HepG2 (cell line): ENCODE measurements around the gene EMC9. TPM values are rescaled to one million over a fixed set of nuclear protein-coding genes. Genes with fewer than 3 reads are reported as not detected.
A peak's percentile ranks its signal among the peaks of the same experiment; 100 is the strongest.

Experiments
- HNRNPL ChIP-seq: fragments of 200-400 bp; formaldehyde crosslinking; IDR thresholded peaks from 2 replicates; pipeline ENCODE4 v1.6.1; 2017; ENCODE audit warnings: mild to moderate bottlenecking, low read depth, low read length
- IRF2 ChIP-seq: IDR thresholded peaks from 2 replicates; pipeline ENCODE4 v1.6.1; 2018; ENCODE audit warnings: missing genetic modification reagents, missing compliant biosample characterization
- MATR3 ChIP-seq: sonication (generic); formaldehyde crosslinking; IDR thresholded peaks from 2 replicates; pipeline ENCODE4 v1.4.0; 2020; ENCODE audit warnings: missing genetic modification reagents
- PATZ1 ChIP-seq: sonication (generic); formaldehyde crosslinking; IDR thresholded peaks from 2 replicates; pipeline ENCODE4 v1.4.0; 2020; ENCODE audit warnings: missing genetic modification reagents
- RNF2 ChIP-seq: fragments of 450-650 bp; conservative IDR thresholded peaks from 2 replicates; pipeline ENCODE4 v1.6.1; 2016; ENCODE audit warnings: low read depth
- ZFP90 ChIP-seq: sonication (generic); formaldehyde crosslinking; IDR thresholded peaks from 2 replicates; pipeline ENCODE4 v1.8.0; 2022; ENCODE audit warnings: missing genetic modification reagents, mild to moderate bottlenecking, inconsistent platforms, borderline replicate concordance
- ZNF441 ChIP-seq: sonication (generic); formaldehyde crosslinking; IDR thresholded peaks from 2 replicates; pipeline ENCODE4 v1.7.0; 2021; ENCODE audit warnings: missing genetic modification reagents, borderline replicate concordance
- ZNF607 ChIP-seq: sonication (generic); formaldehyde crosslinking; IDR thresholded peaks from 2 replicates; pipeline ENCODE4 v1.5.1; 2020; ENCODE audit warnings: missing genetic modification reagents, mild to moderate bottlenecking, borderline replicate concordance
- ZNF614 ChIP-seq: IDR thresholded peaks from 2 replicates; pipeline ENCODE4 v1.6.1; 2018; ENCODE audit warnings: missing biosample characterization, missing genetic modification reagents, inconsistent platforms, borderline replicate concordance
- polyA plus RNA-seq, 8 experiments: library from polyadenylated mRNA; depleted of rRNA in 3 of 8; stranded (reverse) in 7 of 8; unstranded in 1 of 8; fragments of >200 nt; fragmentation: Illumina TruSeq in 4 of 8; extraction: Trizol in 4 of 8; gene quantifications; 2 replicates each; pipeline versions ENCODE4 v1.2.1 to v1.2.3, GENCODE V29; 2011 to 2016; ENCODE audit warnings: low read depth in 4 of 8, missing spikeins in 1 of 8, mixed read lengths in 1 of 8; ENCODE audit not compliant: insufficient read depth in 1 of 8
- total RNA-seq, 5 experiments: library from RNA; depleted of rRNA; stranded (reverse); fragments of >200 nt; fragmentation: Illumina TruSeq; extraction: Trizol; gene quantifications; 2 replicates each; pipeline ENCODE4 v1.2.3, GENCODE V29; 2016; ENCODE audit warnings: low read depth in 1 of 5
- TF ChIP-seq, protein P1 (sequence below): sonication (generic); formaldehyde crosslinking; IDR thresholded peaks from 2 replicates; pipeline ENCODE4 v1.5.0; 2020; ENCODE audit warnings: missing genetic modification reagents
- TF ChIP-seq, protein P2 (sequence below): sonication (generic); formaldehyde crosslinking; IDR thresholded peaks from 2 replicates; pipeline ENCODE4 v1.8.1; 2022; ENCODE audit warnings: low read depth, mild to moderate bottlenecking, missing genetic modification reagents
- TF ChIP-seq, protein P3 (sequence below), 2 experiments: sonication (generic) in 1 of 2; formaldehyde crosslinking in 1 of 2; IDR thresholded peaks; 2 replicates each; pipeline versions ENCODE4 v1.5.1 to v1.6.1; 2011 to 2020; ENCODE audit warnings: borderline replicate concordance in 1 of 2, low read depth in 1 of 2, low read length in 1 of 2, mild to moderate bottlenecking in 1 of 2, missing genetic modification reagents in 1 of 2, moderate library complexity in 1 of 2
- TF ChIP-seq, protein P4 (sequence below): sonication (generic); formaldehyde crosslinking; IDR thresholded peaks from 2 replicates; pipeline ENCODE4 v1.4.0; 2020; ENCODE audit warnings: missing genetic modification reagents

EMC9 gene
- total and polyA plus RNA-seq, 2 of the 13 experiments (the other 11 are each of a cell fraction or from before 2014, with no cell fraction given), result 60.5 to 78.7 TPM

DNA sequence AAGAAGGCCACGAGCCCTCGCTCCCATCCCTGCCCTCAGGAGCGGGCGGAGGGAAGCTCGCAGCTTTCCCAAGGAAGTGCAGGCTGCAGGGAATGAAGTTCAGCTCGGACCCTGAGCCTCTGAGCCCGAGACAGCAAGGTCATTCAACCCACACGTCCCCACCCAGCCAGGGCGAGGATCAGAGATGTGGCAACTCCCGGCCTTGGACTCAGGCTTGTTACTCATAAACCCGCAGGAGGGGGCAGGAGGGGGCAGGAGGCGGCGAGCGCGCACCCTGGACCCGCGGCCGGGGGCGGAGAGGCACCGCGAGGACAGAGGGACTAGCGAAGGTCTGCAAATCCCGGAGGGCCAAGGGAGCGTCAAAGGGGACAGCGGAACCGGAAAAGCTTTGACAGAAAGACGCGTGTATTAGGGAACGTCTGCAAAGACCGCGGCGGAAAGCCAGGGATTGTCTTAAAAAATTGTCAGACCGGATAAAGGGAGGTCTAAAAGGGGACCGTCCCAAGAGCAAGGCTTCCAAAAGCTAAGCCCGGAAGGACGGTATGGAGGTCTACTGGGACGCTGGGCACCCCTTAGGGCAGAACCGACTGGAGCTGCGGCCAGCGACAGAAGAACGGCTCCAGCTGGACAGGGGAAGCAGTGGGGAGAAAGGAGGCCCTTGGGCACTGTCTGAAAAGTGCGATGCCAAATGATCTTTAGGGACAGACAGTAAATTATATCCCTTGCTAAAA is 27.4 kb downstream of the EMC9 start (continued):
- TF ChIP-seq, protein P1, sequence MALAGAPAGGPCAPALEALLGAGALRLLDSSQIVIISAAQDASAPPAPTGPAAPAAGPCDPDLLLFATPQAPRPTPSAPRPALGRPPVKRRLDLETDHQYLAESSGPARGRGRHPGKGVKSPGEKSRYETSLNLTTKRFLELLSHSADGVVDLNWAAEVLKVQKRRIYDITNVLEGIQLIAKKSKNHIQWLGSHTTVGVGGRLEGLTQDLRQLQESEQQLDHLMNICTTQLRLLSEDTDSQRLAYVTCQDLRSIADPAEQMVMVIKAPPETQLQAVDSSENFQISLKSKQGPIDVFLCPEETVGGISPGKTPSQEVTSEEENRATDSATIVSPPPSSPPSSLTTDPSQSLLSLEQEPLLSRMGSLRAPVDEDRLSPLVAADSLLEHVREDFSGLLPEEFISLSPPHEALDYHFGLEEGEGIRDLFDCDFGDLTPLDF (CRISPR knock-in tag), result peak; percentile 12; the same call in 1 of the 2 replicates
- TF ChIP-seq, protein P2, sequence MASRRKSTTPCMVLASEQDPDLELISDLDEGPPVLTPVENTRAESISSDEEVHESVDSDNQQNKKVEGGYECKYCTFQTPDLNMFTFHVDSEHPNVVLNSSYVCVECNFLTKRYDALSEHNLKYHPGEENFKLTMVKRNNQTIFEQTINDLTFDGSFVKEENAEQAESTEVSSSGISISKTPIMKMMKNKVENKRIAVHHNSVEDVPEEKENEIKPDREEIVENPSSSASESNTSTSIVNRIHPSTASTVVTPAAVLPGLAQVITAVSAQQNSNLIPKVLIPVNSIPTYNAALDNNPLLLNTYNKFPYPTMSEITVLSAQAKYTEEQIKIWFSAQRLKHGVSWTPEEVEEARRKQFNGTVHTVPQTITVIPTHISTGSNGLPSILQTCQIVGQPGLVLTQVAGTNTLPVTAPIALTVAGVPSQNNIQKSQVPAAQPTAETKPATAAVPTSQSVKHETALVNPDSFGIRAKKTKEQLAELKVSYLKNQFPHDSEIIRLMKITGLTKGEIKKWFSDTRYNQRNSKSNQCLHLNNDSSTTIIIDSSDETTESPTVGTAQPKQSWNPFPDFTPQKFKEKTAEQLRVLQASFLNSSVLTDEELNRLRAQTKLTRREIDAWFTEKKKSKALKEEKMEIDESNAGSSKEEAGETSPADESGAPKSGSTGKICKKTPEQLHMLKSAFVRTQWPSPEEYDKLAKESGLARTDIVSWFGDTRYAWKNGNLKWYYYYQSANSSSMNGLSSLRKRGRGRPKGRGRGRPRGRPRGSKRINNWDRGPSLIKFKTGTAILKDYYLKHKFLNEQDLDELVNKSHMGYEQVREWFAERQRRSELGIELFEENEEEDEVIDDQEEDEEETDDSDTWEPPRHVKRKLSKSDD (CRISPR knock-in tag), result peak; percentile 96
- TF ChIP-seq MATR3 (CRISPR knock-in tag), result peak; percentile 90; the same call in 1 of the 2 replicates
- peak; percentile 100 for TF ChIP-seq IRF2 (CRISPR knock-in tag)
- peak; percentile 97 for TF ChIP-seq ZNF441
- TF ChIP-seq ZFP90 (CRISPR knock-in tag), result peak; percentile 98
- peak; percentile 100 for TF ChIP-seq ZNF614 (CRISPR knock-in tag)
- peak; percentile 91 for TF ChIP-seq ZNF607 (CRISPR knock-in tag)
- TF ChIP-seq, protein P3, sequence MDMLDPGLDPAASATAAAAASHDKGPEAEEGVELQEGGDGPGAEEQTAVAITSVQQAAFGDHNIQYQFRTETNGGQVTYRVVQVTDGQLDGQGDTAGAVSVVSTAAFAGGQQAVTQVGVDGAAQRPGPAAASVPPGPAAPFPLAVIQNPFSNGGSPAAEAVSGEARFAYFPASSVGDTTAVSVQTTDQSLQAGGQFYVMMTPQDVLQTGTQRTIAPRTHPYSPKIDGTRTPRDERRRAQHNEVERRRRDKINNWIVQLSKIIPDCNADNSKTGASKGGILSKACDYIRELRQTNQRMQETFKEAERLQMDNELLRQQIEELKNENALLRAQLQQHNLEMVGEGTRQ (IDR thresholded peaks at IDR 0.05; ENCODE audit: low read depth, low read length), result no peak
- TF ChIP-seq, protein P3 (CRISPR knock-in tag; IDR thresholded peaks at IDR 0.05; ENCODE audit: borderline replicate concordance), result no peak; the same call in 1 of the 2 replicates
- TF ChIP-seq RNF2, result no peak
- TF ChIP-seq, protein P4, sequence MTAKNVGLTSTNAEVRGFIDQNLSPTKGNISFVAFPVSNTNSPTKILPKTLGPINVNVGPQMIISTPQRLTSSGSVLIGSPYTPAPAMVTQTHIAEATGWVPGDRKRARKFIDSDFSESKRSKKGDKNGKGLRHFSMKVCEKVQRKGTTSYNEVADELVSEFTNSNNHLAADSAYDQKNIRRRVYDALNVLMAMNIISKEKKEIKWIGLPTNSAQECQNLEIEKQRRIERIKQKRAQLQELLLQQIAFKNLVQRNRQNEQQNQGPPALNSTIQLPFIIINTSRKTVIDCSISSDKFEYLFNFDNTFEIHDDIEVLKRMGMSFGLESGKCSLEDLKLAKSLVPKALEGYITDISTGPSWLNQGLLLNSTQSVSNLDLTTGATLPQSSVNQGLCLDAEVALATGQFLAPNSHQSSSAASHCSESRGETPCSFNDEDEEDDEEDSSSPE (CRISPR knock-in tag), result peak; percentile 85
- TF ChIP-seq HNRNPL, result no peak; the same call in 1 of the 2 replicates
- TF ChIP-seq PATZ1 (CRISPR knock-in tag), result peak; percentile 100
